GM23338 (cell line): ENCODE data around the gene ADAD2. TPM values are rescaled to one million over a fixed set of nuclear protein-coding genes. Genes with fewer than 3 reads are reported as not detected.

Source experiments
- ATAC-seq: fragments of 200-7000 bp; cut with Tn5 transposase; 3 replicates; pipeline ENCODE4 v1.9.1; 2020
- DNase-seq: peaks from one replicate; pipeline ENCODE4 v3.0.0-alpha.2; 2015; ENCODE audit warnings: low spot score
- H2AFZ ChIP-seq: fragments of 200-600 bp; sonication (generic); 2 replicates; pipeline ENCODE4 v1.8.0; 2016; ENCODE audit warnings: antibody characterized with exemption, mild to moderate bottlenecking, moderate library complexity
- H3F3A ChIP-seq: fragments of 200-600 bp; sonication (generic); replicated peaks from 2 replicates; pipeline ENCODE4 v1.8.0; 2017; ENCODE audit warnings: antibody characterized with exemption, mixed run types, low read depth
- H3K27ac ChIP-seq: fragments of 200-600 bp; sonication (generic); 2 replicates; pipeline ENCODE4 v1.6.1; 2016; ENCODE audit warnings: low read depth
- H3K27me3 ChIP-seq: fragments of 200-600 bp; sonication (generic); 2 replicates; pipeline ENCODE4 v1.8.0; 2016; ENCODE audit warnings: mild to moderate bottlenecking, mixed run types, moderate library complexity; ENCODE audit not compliant: insufficient read depth
- H3K36me3 ChIP-seq: fragments of 200-600 bp; sonication (generic); 2 replicates; pipeline ENCODE4 v1.8.0; 2016; ENCODE audit warnings: mild to moderate bottlenecking; ENCODE audit not compliant: insufficient read depth
- H3K4me1 ChIP-seq: fragments of 200-600 bp; sonication (generic); 2 replicates; pipeline ENCODE4 v1.8.0; 2016; ENCODE audit warnings: mild to moderate bottlenecking, moderate library complexity; ENCODE audit not compliant: insufficient read depth
- H3K4me2 ChIP-seq: fragments of 200-600 bp; sonication (generic); 2 replicates; pipeline ENCODE4 v1.7.1; 2017; ENCODE audit warnings: mixed run types
- H3K4me3 ChIP-seq: fragments of 200-600 bp; sonication (generic); 2 replicates; pipeline ENCODE4 v1.6.1; 2016; ENCODE audit warnings: mixed run types
- H3K79me2 ChIP-seq: fragments of 200-600 bp; sonication (generic); replicated peaks from 2 replicates; pipeline ENCODE4 v1.8.0; 2017; ENCODE audit warnings: mild to moderate bottlenecking; ENCODE audit not compliant: insufficient read depth
- H3K9me2 ChIP-seq: fragments of 200-600 bp; sonication (generic); 2 replicates; pipeline ENCODE4 v1.8.0; 2017; ENCODE audit not compliant: insufficient read depth
- H4K20me1 ChIP-seq: fragments of 200-600 bp; sonication (generic); replicated peaks from 2 replicates; pipeline ENCODE4 v1.8.0; 2017; ENCODE audit warnings: mild to moderate bottlenecking; ENCODE audit not compliant: insufficient read depth
- H3K27ac Mint-ChIP-seq: 2 replicates; pipeline ENCODE4 v1.8.0; 2020; ENCODE audit warnings: inconsistent platforms, mild to moderate bottlenecking, moderate library complexity, mixed read lengths
- H3K27me3 Mint-ChIP-seq: 3 replicates; pipeline ENCODE4 v1.8.0; 2022; ENCODE audit warnings: low read depth, mild to moderate bottlenecking, moderate library complexity, mixed read lengths, inconsistent platforms; ENCODE audit not compliant: insufficient read depth, poor library complexity
- H3K36me3 Mint-ChIP-seq: 3 replicates; pipeline ENCODE4 v1.8.0; 2021; ENCODE audit warnings: low read depth, mild to moderate bottlenecking, inconsistent platforms, moderate library complexity, mixed read lengths
- H3K4me1 Mint-ChIP-seq: 3 replicates; pipeline ENCODE4 v1.8.0; 2020; ENCODE audit warnings: mild to moderate bottlenecking, inconsistent platforms, mixed read lengths
- H3K4me3 Mint-ChIP-seq: 3 replicates; pipeline ENCODE4 v1.8.0; 2021; ENCODE audit warnings: moderate library complexity, mild to moderate bottlenecking, inconsistent platforms, mixed read lengths
- H3K9me3 Mint-ChIP-seq: 3 replicates; pipeline ENCODE4 v1.8.0; 2020; ENCODE audit warnings: moderate library complexity, mild to moderate bottlenecking, inconsistent platforms, mixed read lengths
- CREB1 ChIP-seq: fragments of 250-450 bp; sonication (Bioruptor Pico); IDR thresholded peaks from 2 replicates; pipeline ENCODE4 v1.5.0; 2020; ENCODE audit warnings: low read depth, mild to moderate bottlenecking, moderate library complexity
- EZH2 ChIP-seq: fragments of 200-600 bp; sonication (generic); IDR thresholded peaks from one replicate; pipeline ENCODE4 v1.8.0; 2017; ENCODE audit warnings: antibody characterized with exemption, mild to moderate bottlenecking, low read depth; ENCODE audit not compliant: unreplicated experiment
- JUNB ChIP-seq: IDR thresholded peaks from one replicate; pipeline ENCODE4 v1.6.1; 2016; ENCODE audit warnings: antibody characterized with exemption; ENCODE audit not compliant: unreplicated experiment
- POLR2AphosphoS5 ChIP-seq: IDR thresholded peaks from 2 replicates; pipeline ENCODE4 v1.6.1; 2016; ENCODE audit warnings: antibody characterized with exemption, low read depth
- STAT1 ChIP-seq: IDR thresholded peaks from one replicate; pipeline ENCODE4 v1.6.1; 2016; ENCODE audit warnings: antibody characterized with exemption; ENCODE audit not compliant: unreplicated experiment
- polyA plus RNA-seq: library from polyadenylated mRNA; unstranded; fragments of >200 nt; fragmentation: Nextera tagmentation; extraction: Ambion mirVana; gene quantifications from 2 replicates; pipeline ENCODE4 v1.2.1, GENCODE V29; 2016
- total RNA-seq: library from RNA; depleted of rRNA; stranded (reverse); fragments of >200 nt; shearing (Covaris generic); gene quantifications from 2 replicates; pipeline ENCODE4 v1.2.3, GENCODE V29; 2014
- TF ChIP-seq, protein P1 (sequence below): fragments of 250-450 bp; sonication (Bioruptor Pico); IDR thresholded peaks from 2 replicates; pipeline ENCODE4 v1.5.0; 2020; ENCODE audit warnings: mild to moderate bottlenecking, moderate library complexity
- TF ChIP-seq, protein P2 (sequence below), 2 experiments: fragments of 200-600 bp in 1 of 2; sonication (generic) in 1 of 2; conservative IDR thresholded peaks; 2 replicates each; pipeline versions ENCODE4 v1.5.1 to v1.6.1; 2016 to 2017; ENCODE audit warnings: antibody characterized with exemption in 2 of 2, low read depth in 2 of 2, mild to moderate bottlenecking in 2 of 2, moderate library complexity in 1 of 2
- TF ChIP-seq, protein P3 (sequence below): IDR thresholded peaks from 2 replicates; pipeline ENCODE4 v1.6.1; 2016; ENCODE audit warnings: antibody characterized with exemption

ADAD2 gene
- total and polyA plus RNA-seq, 2 experiments from 2014 or later: 1.6 to 4.5 TPM

DNA sequence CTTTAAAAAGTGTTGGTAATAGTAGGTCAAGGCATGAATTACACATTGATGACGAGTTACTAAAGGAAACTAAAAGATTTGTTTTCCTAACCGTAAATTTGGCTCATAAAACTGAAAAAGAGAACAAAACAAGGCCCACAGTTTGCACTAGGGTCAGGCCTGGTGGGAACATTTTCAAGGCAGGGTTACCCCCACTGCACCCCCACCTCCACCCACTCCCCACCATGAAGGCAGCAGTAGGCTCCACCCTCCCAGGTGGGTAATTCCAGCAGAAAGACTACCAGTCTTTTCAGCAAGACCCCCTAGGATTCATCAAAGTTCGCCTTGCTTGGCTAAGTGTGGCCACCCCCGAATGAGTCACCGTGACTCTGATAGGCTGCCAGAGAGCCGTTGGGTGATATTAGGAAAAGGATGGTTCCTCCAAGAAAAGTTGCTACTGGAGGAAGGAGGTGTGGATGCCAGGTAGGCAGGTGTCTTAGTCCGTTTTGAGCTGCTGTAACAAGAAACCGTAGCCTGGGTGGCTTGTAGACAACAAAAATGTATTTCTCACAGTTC, 37.2 kb upstream of the ADAD2 start (continued):
- TF ChIP-seq, protein P1, sequence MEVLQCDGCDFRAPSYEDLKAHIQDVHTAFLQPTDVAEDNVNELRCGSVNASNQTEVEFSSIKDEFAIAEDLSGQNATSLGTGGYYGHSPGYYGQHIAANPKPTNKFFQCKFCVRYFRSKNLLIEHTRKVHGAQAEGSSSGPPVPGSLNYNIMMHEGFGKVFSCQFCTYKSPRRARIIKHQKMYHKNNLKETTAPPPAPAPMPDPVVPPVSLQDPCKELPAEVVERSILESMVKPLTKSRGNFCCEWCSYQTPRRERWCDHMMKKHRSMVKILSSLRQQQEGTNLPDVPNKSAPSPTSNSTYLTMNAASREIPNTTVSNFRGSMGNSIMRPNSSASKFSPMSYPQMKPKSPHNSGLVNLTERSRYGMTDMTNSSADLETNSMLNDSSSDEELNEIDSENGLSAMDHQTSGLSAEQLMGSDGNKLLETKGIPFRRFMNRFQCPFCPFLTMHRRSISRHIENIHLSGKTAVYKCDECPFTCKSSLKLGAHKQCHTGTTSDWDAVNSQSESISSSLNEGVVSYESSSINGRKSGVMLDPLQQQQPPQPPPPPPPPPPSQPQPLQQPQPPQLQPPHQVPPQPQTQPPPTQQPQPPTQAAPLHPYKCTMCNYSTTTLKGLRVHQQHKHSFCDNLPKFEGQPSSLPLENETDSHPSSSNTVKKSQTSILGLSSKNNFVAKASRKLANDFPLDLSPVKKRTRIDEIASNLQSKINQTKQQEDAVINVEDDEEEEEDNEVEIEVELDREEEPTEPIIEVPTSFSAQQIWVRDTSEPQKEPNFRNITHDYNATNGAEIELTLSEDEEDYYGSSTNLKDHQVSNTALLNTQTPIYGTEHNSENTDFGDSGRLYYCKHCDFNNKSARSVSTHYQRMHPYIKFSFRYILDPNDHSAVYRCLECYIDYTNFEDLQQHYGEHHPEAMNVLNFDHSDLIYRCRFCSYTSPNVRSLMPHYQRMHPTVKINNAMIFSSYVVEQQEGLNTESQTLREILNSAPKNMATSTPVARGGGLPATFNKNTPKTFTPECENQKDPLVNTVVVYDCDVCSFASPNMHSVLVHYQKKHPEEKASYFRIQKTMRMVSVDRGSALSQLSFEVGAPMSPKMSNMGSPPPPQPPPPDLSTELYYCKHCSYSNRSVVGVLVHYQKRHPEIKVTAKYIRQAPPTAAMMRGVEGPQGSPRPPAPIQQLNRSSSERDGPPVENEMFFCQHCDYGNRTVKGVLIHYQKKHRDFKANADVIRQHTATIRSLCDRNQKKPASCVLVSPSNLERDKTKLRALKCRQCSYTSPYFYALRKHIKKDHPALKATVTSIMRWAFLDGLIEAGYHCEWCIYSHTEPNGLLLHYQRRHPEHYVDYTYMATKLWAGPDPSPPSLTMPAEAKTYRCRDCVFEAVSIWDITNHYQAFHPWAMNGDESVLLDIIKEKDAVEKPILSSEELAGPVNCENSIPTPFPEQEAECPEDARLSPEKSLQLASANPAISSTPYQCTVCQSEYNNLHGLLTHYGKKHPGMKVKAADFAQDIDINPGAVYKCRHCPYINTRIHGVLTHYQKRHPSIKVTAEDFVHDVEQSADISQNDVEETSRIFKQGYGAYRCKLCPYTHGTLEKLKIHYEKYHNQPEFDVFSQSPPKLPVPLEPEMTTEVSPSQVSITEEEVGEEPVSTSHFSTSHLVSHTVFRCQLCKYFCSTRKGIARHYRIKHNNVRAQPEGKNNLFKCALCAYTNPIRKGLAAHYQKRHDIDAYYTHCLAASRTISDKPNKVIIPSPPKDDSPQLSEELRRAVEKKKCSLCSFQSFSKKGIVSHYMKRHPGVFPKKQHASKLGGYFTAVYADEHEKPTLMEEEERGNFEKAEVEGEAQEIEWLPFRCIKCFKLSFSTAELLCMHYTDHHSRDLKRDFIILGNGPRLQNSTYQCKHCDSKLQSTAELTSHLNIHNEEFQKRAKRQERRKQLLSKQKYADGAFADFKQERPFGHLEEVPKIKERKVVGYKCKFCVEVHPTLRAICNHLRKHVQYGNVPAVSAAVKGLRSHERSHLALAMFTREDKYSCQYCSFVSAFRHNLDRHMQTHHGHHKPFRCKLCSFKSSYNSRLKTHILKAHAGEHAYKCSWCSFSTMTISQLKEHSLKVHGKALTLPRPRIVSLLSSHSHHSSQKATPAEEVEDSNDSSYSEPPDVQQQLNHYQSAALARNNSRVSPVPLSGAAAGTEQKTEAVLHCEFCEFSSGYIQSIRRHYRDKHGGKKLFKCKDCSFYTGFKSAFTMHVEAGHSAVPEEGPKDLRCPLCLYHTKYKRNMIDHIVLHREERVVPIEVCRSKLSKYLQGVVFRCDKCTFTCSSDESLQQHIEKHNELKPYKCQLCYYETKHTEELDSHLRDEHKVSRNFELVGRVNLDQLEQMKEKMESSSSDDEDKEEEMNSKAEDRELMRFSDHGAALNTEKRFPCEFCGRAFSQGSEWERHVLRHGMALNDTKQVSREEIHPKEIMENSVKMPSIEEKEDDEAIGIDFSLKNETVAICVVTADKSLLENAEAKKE: no peak

DNA sequence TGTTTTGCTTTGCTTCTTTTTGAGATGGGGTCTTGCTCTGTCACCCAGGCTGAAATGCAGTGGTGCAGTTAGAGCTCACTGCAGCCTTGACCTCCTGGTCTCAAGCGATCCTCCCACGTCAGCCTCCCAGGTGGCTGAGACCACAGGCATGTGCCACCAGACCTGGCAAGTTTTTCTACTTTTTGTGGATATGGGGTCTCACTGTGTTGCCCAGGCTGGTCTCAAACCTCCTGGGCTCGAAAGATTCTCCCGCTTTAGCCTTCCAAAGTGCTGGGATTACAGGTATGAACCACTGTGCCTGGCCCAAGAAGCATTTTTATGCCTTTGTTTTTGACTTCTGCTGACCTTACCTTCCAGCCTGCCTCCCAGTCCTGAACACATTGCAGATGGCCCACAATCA, 35.7 kb upstream of the ADAD2 start:
- H3K9me2 ChIP-seq: no peaks in the 10 kb centered on the region
- H3K36me3 Mint-ChIP-seq: no peaks in the 10 kb centered on the region
- DNase-seq (no peak), ATAC-seq (no peak)
- no peaks in the 10 kb centered on the region for H3F3A ChIP-seq
- H3K4me3 Mint-ChIP-seq: no peak overlapping the region
- H3K27ac Mint-ChIP-seq: no peak overlapping the region
- no peak for TF ChIP-seq EZH2
- peaks cover 8% of the 10 kb centered on the region for H3K27me3 Mint-ChIP-seq
- H3K4me2 ChIP-seq: no peak overlapping the region
- no peaks in the 10 kb centered on the region for H3K79me2 ChIP-seq
- no peaks in the 10 kb centered on the region for H3K27me3 ChIP-seq
- H2AFZ ChIP-seq: no peak overlapping the region
- no peak overlapping the region for H3K27ac ChIP-seq
- H4K20me1 ChIP-seq: no peaks in the 10 kb centered on the region
- no peaks in the 10 kb centered on the region for H3K4me1 Mint-ChIP-seq
- no peaks in the 10 kb centered on the region for H3K36me3 ChIP-seq
- H3K4me1 ChIP-seq: no peaks in the 10 kb centered on the region
- H3K4me3 ChIP-seq: no peak overlapping the region
- H3K9me3 Mint-ChIP-seq: peaks cover 2% of the 10 kb centered on the region; the same call in 2 of the 3 replicates

DNA sequence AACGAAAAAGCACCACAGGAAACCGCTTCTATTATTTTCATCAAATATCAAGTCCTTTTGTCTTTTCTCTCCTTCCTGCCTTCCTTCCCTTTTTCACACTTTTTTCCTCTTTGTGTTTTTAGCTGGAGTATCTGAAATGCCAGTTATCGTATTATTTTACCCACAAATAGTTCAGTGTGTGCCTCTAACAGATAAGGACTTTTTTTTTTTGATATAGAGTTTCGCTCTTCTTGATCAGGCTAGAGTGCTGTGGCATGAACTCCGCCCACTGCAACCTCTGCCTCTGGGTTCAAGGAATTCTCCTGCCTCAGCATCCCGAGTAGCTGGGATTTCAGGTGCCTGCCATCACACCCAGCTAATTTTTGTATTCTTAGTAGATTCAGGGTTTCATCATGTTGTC, 35.2 kb upstream of the ADAD2 start:
- Histone ChIP-seq H3K79me2 (no peaks in the 10 kb centered on the region), H2AFZ (no peak overlapping the region), H3K4me1 (no peaks in the 10 kb centered on the region), H3F3A (no peaks in the 10 kb centered on the region), H3K4me3 (no peak overlapping the region), H3K9me2 (no peaks in the 10 kb centered on the region), H3K27me3 (no peaks in the 10 kb centered on the region), H3K27ac (no peak overlapping the region), H4K20me1 (no peaks in the 10 kb centered on the region), H3K36me3 (no peaks in the 10 kb centered on the region), H3K4me2 (no peak overlapping the region)
- H3K36me3 Mint-ChIP-seq: no peaks in the 10 kb centered on the region
- no peak overlapping the region for H3K27ac Mint-ChIP-seq
- peaks cover 2% of the 10 kb centered on the region; the same call in 2 of the 3 replicates for H3K9me3 Mint-ChIP-seq
- no peak overlapping the region for H3K4me3 Mint-ChIP-seq
- ATAC-seq (no peak), DNase-seq (no peak)
- H3K27me3 Mint-ChIP-seq: peaks cover 8% of the 10 kb centered on the region
- no peaks in the 10 kb centered on the region for H3K4me1 Mint-ChIP-seq
- TF ChIP-seq STAT1: no peak
- no peak for TF ChIP-seq CREB1 (CRISPR knock-in tag)
- TF ChIP-seq, protein P2, sequence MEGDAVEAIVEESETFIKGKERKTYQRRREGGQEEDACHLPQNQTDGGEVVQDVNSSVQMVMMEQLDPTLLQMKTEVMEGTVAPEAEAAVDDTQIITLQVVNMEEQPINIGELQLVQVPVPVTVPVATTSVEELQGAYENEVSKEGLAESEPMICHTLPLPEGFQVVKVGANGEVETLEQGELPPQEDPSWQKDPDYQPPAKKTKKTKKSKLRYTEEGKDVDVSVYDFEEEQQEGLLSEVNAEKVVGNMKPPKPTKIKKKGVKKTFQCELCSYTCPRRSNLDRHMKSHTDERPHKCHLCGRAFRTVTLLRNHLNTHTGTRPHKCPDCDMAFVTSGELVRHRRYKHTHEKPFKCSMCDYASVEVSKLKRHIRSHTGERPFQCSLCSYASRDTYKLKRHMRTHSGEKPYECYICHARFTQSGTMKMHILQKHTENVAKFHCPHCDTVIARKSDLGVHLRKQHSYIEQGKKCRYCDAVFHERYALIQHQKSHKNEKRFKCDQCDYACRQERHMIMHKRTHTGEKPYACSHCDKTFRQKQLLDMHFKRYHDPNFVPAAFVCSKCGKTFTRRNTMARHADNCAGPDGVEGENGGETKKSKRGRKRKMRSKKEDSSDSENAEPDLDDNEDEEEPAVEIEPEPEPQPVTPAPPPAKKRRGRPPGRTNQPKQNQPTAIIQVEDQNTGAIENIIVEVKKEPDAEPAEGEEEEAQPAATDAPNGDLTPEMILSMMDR (conservative IDR thresholded peaks at IDR 0.05; ENCODE audit: low read depth in 2 of 2): no peak
- TF ChIP-seq EZH2: no peak
- TF ChIP-seq POLR2AphosphoS5: no peak
- no peak for TF ChIP-seq JUNB
- TF ChIP-seq, protein P3, sequence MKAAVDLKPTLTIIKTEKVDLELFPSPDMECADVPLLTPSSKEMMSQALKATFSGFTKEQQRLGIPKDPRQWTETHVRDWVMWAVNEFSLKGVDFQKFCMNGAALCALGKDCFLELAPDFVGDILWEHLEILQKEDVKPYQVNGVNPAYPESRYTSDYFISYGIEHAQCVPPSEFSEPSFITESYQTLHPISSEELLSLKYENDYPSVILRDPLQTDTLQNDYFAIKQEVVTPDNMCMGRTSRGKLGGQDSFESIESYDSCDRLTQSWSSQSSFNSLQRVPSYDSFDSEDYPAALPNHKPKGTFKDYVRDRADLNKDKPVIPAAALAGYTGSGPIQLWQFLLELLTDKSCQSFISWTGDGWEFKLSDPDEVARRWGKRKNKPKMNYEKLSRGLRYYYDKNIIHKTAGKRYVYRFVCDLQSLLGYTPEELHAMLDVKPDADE: no peak
